HepG2 (cell line): ENCODE results near the gene CBX2. TPM values are rescaled to one million over a fixed set of nuclear protein-coding genes. Genes with fewer than 3 reads are reported as not detected.
A peak's percentile ranks its signal among the peaks of the same experiment; 100 is the strongest.

Experiments used
- ADNP ChIP-seq: sonication (generic); formaldehyde crosslinking; IDR thresholded peaks from 2 replicates; pipeline ENCODE4 v1.4.0; 2020; ENCODE audit warnings: missing genetic modification reagents
- ARHGAP35 ChIP-seq: sonication (generic); formaldehyde crosslinking; IDR thresholded peaks from 2 replicates; pipeline ENCODE4 v1.9.0; 2022; ENCODE audit warnings: mild to moderate bottlenecking, inconsistent platforms, moderate library complexity, missing genetic modification reagents, borderline replicate concordance
- CREB1 ChIP-seq, 2 experiments: fragments of 450-650 bp in 1 of 2; IDR thresholded peaks; 2 replicates each; pipeline ENCODE4 v1.6.1; 2016 to 2017; ENCODE audit warnings: control low read depth in 1 of 2, mild to moderate bottlenecking in 1 of 2, missing compliant biosample characterization in 1 of 2, missing genetic modification characterization in 1 of 2
- E2F5 ChIP-seq: sonication (generic); formaldehyde crosslinking; conservative IDR thresholded peaks from 2 replicates; pipeline ENCODE4 v1.4.0; 2020; ENCODE audit warnings: missing genetic modification reagents
- KDM5A ChIP-seq: fragments of 200-600 bp; sonication (generic); IDR thresholded peaks from 2 replicates; pipeline ENCODE4 v1.7.0; 2018; ENCODE audit warnings: antibody characterized with exemption, mild to moderate bottlenecking, low read length, borderline replicate concordance
- NCOA2 ChIP-seq: sonication (generic); formaldehyde crosslinking; IDR thresholded peaks from 2 replicates; pipeline ENCODE4 v1.8.0; 2022; ENCODE audit warnings: inconsistent platforms
- SP140L ChIP-seq: sonication (generic); formaldehyde crosslinking; IDR thresholded peaks from 2 replicates; pipeline ENCODE4 v1.4.0; 2020; ENCODE audit warnings: missing genetic modification reagents, borderline replicate concordance
- TAF15 ChIP-seq: fragments of 200-400 bp; formaldehyde crosslinking; IDR thresholded peaks from one replicate; pipeline ENCODE4 v1.6.1; 2018; ENCODE audit warnings: mild to moderate bottlenecking, low read depth, low read length; ENCODE audit not compliant: poor library complexity, severe bottlenecking
- ZBTB7A ChIP-seq: sonication (generic); formaldehyde crosslinking; IDR thresholded peaks from 2 replicates; pipeline ENCODE4 v1.8.0; 2022; ENCODE audit warnings: mild to moderate bottlenecking, missing genetic modification reagents
- ZMYM4 ChIP-seq: sonication (generic); formaldehyde crosslinking; IDR thresholded peaks from 2 replicates; pipeline ENCODE4 v1.8.1; 2023; ENCODE audit warnings: mild to moderate bottlenecking, missing genetic modification reagents
- ZNF138 ChIP-seq: sonication (generic); formaldehyde crosslinking; IDR thresholded peaks from 2 replicates; pipeline ENCODE4 v1.5.0; 2020; ENCODE audit warnings: mild to moderate bottlenecking, low read depth, missing genetic modification reagents
- ZNF318 ChIP-seq: sonication (generic); formaldehyde crosslinking; IDR thresholded peaks from 2 replicates; pipeline ENCODE4 v1.4.0; 2020; ENCODE audit warnings: mild to moderate bottlenecking, missing genetic modification reagents
- ZNF383 ChIP-seq: sonication (generic); formaldehyde crosslinking; IDR thresholded peaks from 2 replicates; pipeline ENCODE4 v1.4.0; 2020; ENCODE audit warnings: missing genetic modification reagents, mild to moderate bottlenecking, borderline replicate concordance
- polyA plus RNA-seq, 8 experiments: library from polyadenylated mRNA; depleted of rRNA in 3 of 8; stranded (reverse) in 7 of 8; unstranded in 1 of 8; fragments of >200 nt; fragmentation: Illumina TruSeq in 4 of 8; extraction: Trizol in 4 of 8; gene quantifications; 2 replicates each; pipeline versions ENCODE4 v1.2.1 to v1.2.3, GENCODE V29; 2011 to 2016; ENCODE audit warnings: low read depth in 4 of 8, missing spikeins in 1 of 8, mixed read lengths in 1 of 8; ENCODE audit not compliant: insufficient read depth in 1 of 8
- total RNA-seq, 5 experiments: library from RNA; depleted of rRNA; stranded (reverse); fragments of >200 nt; fragmentation: Illumina TruSeq; extraction: Trizol; gene quantifications; 2 replicates each; pipeline ENCODE4 v1.2.3, GENCODE V29; 2016; ENCODE audit warnings: low read depth in 1 of 5
- TF ChIP-seq, protein P1 (sequence below): sonication (generic); formaldehyde crosslinking; IDR thresholded peaks from 2 replicates; pipeline ENCODE4 v1.4.0; 2020; ENCODE audit warnings: missing genetic modification reagents
- TF ChIP-seq, protein P2 (sequence below): sonication (generic); formaldehyde crosslinking; IDR thresholded peaks from 2 replicates; pipeline ENCODE4 v1.5.0; 2020; ENCODE audit warnings: missing genetic modification reagents

Gene CBX2
- total and polyA plus RNA-seq, 2 of the 13 experiments (the other 11 are each of a cell fraction or from before 2014, with no cell fraction given), result 14.5 to 31.1 TPM

GRCh38 chr17:79741751-79742588 lies 36.0 kb upstream of the CBX2 start (continued):
- TF ChIP-seq ZNF318 (CRISPR knock-in tag) (no peak), SP140L (CRISPR knock-in tag) (no peak), CREB1 (IDR thresholded peaks at IDR 0.05) (no peak), CREB1 (CRISPR knock-in tag; IDR thresholded peaks at IDR 0.05) (no peak), E2F5 (CRISPR knock-in tag) (no peak), ZMYM4 (CRISPR knock-in tag) (no peak), ZBTB7A (CRISPR knock-in tag) (peak; percentile 94), NCOA2 (no peak), ZNF383 (CRISPR knock-in tag) (0 out of 2 replicates have a peak, but pooled peaks have one; percentile 85), TAF15 (no peak), ZNF138 (CRISPR knock-in tag) (no peak), ARHGAP35 (CRISPR knock-in tag) (no peak), KDM5A (no peak), ADNP (CRISPR knock-in tag) (no peak)
- TF ChIP-seq, protein P1, sequence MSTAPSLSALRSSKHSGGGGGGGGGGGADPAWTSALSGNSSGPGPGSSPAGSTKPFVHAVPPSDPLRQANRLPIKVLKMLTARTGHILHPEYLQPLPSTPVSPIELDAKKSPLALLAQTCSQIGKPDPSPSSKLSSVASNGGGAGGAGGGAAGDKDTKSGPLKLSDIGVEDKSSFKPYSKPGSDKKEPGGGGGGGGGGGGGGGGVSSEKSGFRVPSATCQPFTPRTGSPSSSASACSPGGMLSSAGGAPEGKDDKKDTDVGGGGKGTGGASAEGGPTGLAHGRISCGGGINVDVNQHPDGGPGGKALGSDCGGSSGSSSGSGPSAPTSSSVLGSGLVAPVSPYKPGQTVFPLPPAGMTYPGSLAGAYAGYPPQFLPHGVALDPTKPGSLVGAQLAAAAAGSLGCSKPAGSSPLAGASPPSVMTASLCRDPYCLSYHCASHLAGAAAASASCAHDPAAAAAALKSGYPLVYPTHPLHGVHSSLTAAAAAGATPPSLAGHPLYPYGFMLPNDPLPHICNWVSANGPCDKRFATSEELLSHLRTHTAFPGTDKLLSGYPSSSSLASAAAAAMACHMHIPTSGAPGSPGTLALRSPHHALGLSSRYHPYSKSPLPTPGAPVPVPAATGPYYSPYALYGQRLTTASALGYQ (CRISPR knock-in tag), result peak; percentile 79
- TF ChIP-seq, protein P2, sequence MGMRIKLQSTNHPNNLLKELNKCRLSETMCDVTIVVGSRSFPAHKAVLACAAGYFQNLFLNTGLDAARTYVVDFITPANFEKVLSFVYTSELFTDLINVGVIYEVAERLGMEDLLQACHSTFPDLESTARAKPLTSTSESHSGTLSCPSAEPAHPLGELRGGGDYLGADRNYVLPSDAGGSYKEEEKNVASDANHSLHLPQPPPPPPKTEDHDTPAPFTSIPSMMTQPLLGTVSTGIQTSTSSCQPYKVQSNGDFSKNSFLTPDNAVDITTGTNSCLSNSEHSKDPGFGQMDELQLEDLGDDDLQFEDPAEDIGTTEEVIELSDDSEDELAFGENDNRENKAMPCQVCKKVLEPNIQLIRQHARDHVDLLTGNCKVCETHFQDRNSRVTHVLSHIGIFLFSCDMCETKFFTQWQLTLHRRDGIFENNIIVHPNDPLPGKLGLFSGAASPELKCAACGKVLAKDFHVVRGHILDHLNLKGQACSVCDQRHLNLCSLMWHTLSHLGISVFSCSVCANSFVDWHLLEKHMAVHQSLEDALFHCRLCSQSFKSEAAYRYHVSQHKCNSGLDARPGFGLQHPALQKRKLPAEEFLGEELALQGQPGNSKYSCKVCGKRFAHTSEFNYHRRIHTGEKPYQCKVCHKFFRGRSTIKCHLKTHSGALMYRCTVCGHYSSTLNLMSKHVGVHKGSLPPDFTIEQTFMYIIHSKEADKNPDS, result no peak
